SK-N-SH treated with all-trans-retinoic acid at 6 μM for 48 hours (cell line): Measurements from ENCODE around the gene MAML3.

Experiments
- ATAC-seq: fragments of 200-7000 bp; cut with Tn5 transposase; 3 replicates; pipeline ENCODE4 v1.9.1; 2020; ENCODE audit warnings: mild to moderate bottlenecking, moderate library complexity
- ARNTL ChIP-seq: fragments of 450-650 bp; formaldehyde crosslinking; IDR thresholded peaks from 2 replicates; pipeline ENCODE4 v1.5.0; 2020; ENCODE audit warnings: low read depth, mild to moderate bottlenecking, moderate library complexity, borderline replicate concordance
- BACH2 ChIP-seq: fragments of 250-450 bp; sonication (Bioruptor Pico); IDR thresholded peaks from 2 replicates; pipeline ENCODE4 v1.9.0; 2021; ENCODE audit warnings: mild to moderate bottlenecking, borderline replicate concordance
- CSDC2 ChIP-seq: fragments of 250-450 bp; sonication (Bioruptor Pico); IDR thresholded peaks from 2 replicates; pipeline ENCODE4 v1.5.0; 2020; ENCODE audit warnings: mild to moderate bottlenecking, moderate library complexity
- ESRRG ChIP-seq: fragments of 250-450 bp; sonication (Bioruptor Pico); IDR thresholded peaks from 2 replicates; pipeline ENCODE4 v1.6.1; 2021; ENCODE audit warnings: mild to moderate bottlenecking
- GLIS3 ChIP-seq: fragments of 250-450 bp; sonication (Bioruptor Pico); IDR thresholded peaks from 2 replicates; pipeline ENCODE4 v1.5.0; 2020; ENCODE audit warnings: mild to moderate bottlenecking, moderate library complexity
- ISL1 ChIP-seq: fragments of 250-450 bp; sonication (Bioruptor Pico); IDR thresholded peaks from 2 replicates; pipeline ENCODE4 v2.1.2; 2022; ENCODE audit warnings: mild to moderate bottlenecking, moderate library complexity
- OSR1 ChIP-seq: fragments of 250-450 bp; sonication (Bioruptor Pico); IDR thresholded peaks from 2 replicates; pipeline ENCODE4 v1.8.0; 2022; ENCODE audit warnings: moderate library complexity, mild to moderate bottlenecking, inconsistent platforms
- RARB ChIP-seq: fragments of 250-450 bp; sonication (Bioruptor Pico); IDR thresholded peaks from 2 replicates; pipeline ENCODE4 v1.8.0; 2021; ENCODE audit warnings: mild to moderate bottlenecking, moderate library complexity
- SNAI2 ChIP-seq: fragments of 250-450 bp; sonication (Bioruptor Pico); IDR thresholded peaks from 2 replicates; pipeline ENCODE4 v1.5.0; 2020; ENCODE audit warnings: mild to moderate bottlenecking, moderate library complexity
- TCF4 ChIP-seq: fragments of 250-450 bp; sonication (Bioruptor Pico); IDR thresholded peaks from 2 replicates; pipeline ENCODE4 v1.8.0; 2021; ENCODE audit warnings: mild to moderate bottlenecking, moderate library complexity, borderline replicate concordance
- TOX ChIP-seq: fragments of 250-450 bp; sonication (Bioruptor Pico); IDR thresholded peaks from 2 replicates; pipeline ENCODE4 v1.8.0; 2021; ENCODE audit warnings: mild to moderate bottlenecking, moderate library complexity, borderline replicate concordance
- ZC3H10 ChIP-seq: fragments of 250-450 bp; sonication (Bioruptor Pico); IDR thresholded peaks from 2 replicates; pipeline ENCODE4 v1.5.1; 2021; ENCODE audit warnings: mild to moderate bottlenecking, moderate library complexity
- ZFP3 ChIP-seq: fragments of 250-450 bp; sonication (Bioruptor Pico); IDR thresholded peaks from 2 replicates; pipeline ENCODE4 v1.5.0; 2020; ENCODE audit warnings: mild to moderate bottlenecking, moderate library complexity
- ZFP30 ChIP-seq: fragments of 450-650 bp; formaldehyde crosslinking; IDR thresholded peaks from 2 replicates; pipeline ENCODE4 v1.5.0; 2022; ENCODE audit warnings: mild to moderate bottlenecking, moderate library complexity
- ZNF70 ChIP-seq: fragments of 450-650 bp; formaldehyde crosslinking; IDR thresholded peaks from 2 replicates; pipeline ENCODE4 v1.5.0; 2020; ENCODE audit warnings: mild to moderate bottlenecking, moderate library complexity
- ZNF8 ChIP-seq: fragments of 450-650 bp; formaldehyde crosslinking; IDR thresholded peaks from 2 replicates; pipeline ENCODE4 v1.5.0; 2020; ENCODE audit warnings: mild to moderate bottlenecking, moderate library complexity
- TF ChIP-seq, protein P1 (sequence below): fragments of 250-450 bp; sonication (Bioruptor Pico); IDR thresholded peaks from 2 replicates; pipeline ENCODE4 v1.5.1; 2021; ENCODE audit warnings: mild to moderate bottlenecking, moderate library complexity
- TF ChIP-seq, protein P2 (sequence below): fragments of 250-450 bp; sonication (Bioruptor Pico); IDR thresholded peaks from 2 replicates; pipeline ENCODE4 v1.5.1; 2020; ENCODE audit warnings: low read depth, mild to moderate bottlenecking, moderate library complexity
- TF ChIP-seq, protein P3 (sequence below): fragments of 250-450 bp; sonication (Bioruptor Pico); IDR thresholded peaks from 2 replicates; pipeline ENCODE4 v1.8.0; 2021; ENCODE audit warnings: low read depth, mild to moderate bottlenecking, moderate library complexity, borderline replicate concordance
- TF ChIP-seq, protein P4 (sequence below): fragments of 250-450 bp; sonication (Bioruptor Pico); IDR thresholded peaks from 2 replicates; pipeline ENCODE4 v1.8.0; 2020; ENCODE audit warnings: mild to moderate bottlenecking, moderate library complexity, borderline replicate concordance

MAML3 gene

DNA sequence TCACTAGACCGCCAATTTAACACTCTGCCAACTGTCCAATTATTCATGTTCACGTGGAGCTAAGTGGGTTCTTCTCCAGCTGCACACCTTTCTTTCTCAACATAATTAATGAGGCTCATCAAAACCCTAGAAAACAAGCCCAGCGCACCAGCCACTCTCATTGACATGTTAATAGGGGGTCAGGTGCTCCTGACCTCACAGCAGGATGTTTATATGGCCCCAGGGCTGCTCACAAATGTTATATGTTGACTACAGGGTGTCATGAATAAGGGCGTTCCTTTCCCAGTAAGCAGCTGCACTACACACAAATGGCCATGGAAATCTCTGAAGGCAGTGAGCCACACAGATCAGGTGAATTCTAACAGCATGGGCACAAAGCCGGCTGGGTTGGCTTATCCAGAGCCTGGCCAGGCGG is 278.6 kb downstream of the MAML3 start:
- TF ChIP-seq ISL1 (CRISPR knock-in tag) (no peak), CSDC2 (CRISPR knock-in tag) (no peak), ARNTL (no peak), TCF4 (no peak)
- TF ChIP-seq, protein P1, sequence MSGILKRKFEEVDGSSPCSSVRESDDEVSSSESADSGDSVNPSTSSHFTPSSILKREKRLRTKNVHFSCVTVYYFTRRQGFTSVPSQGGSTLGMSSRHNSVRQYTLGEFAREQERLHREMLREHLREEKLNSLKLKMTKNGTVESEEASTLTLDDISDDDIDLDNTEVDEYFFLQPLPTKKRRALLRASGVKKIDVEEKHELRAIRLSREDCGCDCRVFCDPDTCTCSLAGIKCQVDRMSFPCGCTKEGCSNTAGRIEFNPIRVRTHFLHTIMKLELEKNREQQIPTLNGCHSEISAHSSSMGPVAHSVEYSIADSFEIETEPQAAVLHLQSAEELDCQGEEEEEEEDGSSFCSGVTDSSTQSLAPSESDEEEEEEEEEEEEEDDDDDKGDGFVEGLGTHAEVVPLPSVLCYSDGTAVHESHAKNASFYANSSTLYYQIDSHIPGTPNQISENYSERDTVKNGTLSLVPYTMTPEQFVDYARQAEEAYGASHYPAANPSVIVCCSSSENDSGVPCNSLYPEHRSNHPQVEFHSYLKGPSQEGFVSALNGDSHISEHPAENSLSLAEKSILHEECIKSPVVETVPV, result no peak

DNA sequence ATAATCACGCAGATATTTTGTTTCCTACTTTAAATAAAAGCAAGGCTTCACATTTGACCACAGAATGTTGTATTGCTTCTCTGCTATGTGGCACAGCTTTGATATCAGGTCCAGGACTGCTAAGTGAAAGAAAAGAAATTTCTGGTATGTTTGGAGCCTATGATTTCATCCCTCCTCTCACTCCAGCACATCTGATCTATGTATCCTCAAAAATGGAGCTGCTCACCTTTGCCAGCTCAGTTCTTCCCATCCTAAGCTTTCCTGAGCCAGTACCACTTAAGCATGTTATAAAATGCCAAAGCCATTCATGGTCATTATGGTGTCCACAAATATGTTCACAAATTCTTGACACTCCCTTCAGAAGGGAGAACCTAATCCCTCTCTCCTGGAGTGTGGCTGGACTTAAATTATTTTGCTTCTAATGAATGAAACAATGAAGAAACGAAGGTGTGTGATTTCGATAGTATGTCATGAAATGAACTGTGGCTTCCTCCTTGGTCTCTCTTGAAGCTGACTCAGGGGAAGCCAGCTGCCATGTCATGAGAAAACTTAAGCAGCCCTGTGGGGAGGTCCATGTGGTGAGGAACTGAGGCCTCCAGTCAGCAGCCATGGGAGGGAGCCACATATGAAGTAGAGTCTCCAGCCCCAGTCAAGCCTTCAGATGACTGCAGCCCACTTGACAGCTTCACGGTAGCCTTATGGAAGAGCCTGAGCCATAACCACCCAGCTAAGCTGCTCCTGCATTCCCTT is 280.7 kb downstream of the MAML3 start:
- no peak for TF ChIP-seq ZFP3 (CRISPR knock-in tag)
- TF ChIP-seq, protein P2, sequence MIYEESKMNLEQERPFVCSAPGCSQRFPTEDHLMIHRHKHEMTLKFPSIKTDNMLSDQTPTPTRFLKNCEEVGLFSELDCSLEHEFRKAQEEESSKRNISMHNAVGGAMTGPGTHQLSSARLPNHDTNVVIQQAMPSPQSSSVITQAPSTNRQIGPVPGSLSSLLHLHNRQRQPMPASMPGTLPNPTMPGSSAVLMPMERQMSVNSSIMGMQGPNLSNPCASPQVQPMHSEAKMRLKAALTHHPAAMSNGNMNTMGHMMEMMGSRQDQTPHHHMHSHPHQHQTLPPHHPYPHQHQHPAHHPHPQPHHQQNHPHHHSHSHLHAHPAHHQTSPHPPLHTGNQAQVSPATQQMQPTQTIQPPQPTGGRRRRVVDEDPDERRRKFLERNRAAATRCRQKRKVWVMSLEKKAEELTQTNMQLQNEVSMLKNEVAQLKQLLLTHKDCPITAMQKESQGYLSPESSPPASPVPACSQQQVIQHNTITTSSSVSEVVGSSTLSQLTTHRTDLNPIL (CRISPR knock-in tag), result no peak
- TF ChIP-seq, protein P1, result no peak
- no peak for TF ChIP-seq CSDC2 (CRISPR knock-in tag)
- TF ChIP-seq ESRRG (CRISPR knock-in tag), result no peak
- TF ChIP-seq, protein P3, sequence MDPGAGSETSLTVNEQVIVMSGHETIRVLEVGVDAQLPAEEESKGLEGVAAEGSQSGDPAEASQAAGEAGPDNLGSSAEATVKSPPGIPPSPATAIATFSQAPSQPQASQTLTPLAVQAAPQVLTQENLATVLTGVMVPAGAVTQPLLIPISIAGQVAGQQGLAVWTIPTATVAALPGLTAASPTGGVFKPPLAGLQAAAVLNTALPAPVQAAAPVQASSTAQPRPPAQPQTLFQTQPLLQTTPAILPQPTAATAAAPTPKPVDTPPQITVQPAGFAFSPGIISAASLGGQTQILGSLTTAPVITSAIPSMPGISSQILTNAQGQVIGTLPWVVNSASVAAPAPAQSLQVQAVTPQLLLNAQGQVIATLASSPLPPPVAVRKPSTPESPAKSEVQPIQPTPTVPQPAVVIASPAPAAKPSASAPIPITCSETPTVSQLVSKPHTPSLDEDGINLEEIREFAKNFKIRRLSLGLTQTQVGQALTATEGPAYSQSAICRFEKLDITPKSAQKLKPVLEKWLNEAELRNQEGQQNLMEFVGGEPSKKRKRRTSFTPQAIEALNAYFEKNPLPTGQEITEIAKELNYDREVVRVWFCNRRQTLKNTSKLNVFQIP, result no peak
- ATAC-seq, result peak; percentile 23; the same call in 1 of the 3 replicates

More for the DNA sequence above, 278.6 kb downstream of the MAML3 start:
- ATAC-seq, result no peak

DNA sequence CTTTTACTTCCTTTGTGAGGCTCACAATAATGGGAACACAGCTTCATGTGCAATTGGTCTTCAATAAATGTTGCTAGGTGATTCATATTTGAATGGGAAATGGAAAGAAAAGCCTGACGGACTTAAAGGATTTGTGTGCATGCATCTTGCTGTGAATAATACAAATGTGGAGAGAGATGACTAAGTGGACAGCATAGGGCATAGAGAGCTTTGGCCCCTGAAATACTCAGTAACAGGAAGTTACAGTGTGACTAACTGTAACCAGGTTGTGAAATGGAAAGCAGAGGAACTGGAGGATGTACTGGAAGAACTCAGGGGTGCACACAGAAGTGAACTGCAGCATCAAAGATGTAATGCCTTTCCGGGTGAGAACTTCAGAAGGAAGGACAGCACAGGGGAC is 281.7 kb downstream of the MAML3 start:
- peak; percentile 92 for ATAC-seq
- TF ChIP-seq BACH2 (CRISPR knock-in tag), result no peak
- TF ChIP-seq ZNF70, result no peak
- no peak for TF ChIP-seq ARNTL
- TF ChIP-seq ZFP30 (CRISPR knock-in tag), result no peak
- TF ChIP-seq, protein P4, sequence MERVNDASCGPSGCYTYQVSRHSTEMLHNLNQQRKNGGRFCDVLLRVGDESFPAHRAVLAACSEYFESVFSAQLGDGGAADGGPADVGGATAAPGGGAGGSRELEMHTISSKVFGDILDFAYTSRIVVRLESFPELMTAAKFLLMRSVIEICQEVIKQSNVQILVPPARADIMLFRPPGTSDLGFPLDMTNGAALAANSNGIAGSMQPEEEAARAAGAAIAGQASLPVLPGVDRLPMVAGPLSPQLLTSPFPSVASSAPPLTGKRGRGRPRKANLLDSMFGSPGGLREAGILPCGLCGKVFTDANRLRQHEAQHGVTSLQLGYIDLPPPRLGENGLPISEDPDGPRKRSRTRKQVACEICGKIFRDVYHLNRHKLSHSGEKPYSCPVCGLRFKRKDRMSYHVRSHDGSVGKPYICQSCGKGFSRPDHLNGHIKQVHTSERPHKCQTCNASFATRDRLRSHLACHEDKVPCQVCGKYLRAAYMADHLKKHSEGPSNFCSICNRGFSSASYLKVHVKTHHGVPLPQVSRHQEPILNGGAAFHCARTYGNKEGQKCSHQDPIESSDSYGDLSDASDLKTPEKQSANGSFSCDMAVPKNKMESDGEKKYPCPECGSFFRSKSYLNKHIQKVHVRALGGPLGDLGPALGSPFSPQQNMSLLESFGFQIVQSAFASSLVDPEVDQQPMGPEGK (CRISPR knock-in tag), result no peak
- no peak for TF ChIP-seq OSR1 (CRISPR knock-in tag)
- TF ChIP-seq ISL1 (CRISPR knock-in tag), result no peak
- TF ChIP-seq SNAI2 (CRISPR knock-in tag), result no peak
- TF ChIP-seq, protein P3, result no peak
- TF ChIP-seq RARB (CRISPR knock-in tag), result no peak
- TF ChIP-seq, protein P2 (CRISPR knock-in tag), result no peak

DNA sequence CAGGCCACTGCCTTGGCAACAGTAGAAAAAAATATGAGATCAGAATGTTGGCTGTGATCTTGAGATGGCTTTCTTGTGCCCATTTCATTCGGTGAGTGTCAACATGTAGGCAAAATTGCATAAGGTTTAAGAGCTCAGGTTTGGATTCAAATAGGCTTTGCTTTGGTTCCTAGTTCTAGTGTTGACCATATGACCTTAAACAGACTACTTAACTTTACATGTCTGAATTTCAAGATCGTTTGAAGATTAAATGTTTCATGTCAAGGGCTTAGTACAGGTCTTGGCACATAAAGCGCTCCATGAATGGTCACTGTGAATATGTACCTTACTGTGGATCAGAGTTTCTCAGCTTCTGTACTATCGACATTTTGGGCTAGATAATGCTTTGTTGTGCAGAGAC is 284.2 kb downstream of the MAML3 start:
- TF ChIP-seq ZNF8 (CRISPR knock-in tag) (no peak), GLIS3 (CRISPR knock-in tag) (no peak), ZC3H10 (CRISPR knock-in tag) (no peak), TOX (CRISPR knock-in tag) (no peak), SNAI2 (CRISPR knock-in tag) (no peak), ZFP30 (CRISPR knock-in tag) (no peak)
- no peak for ATAC-seq
